HL-60 (cell line): ENCODE measurements around the gene PRAMEF9.
A peak's percentile ranks its signal among the peaks of the same experiment; 100 is the strongest.
"Not testable (repeated sequence)": the region's sequence is repeated elsewhere in the genome, so short reads cannot be mapped to it uniquely, and the experiment has no call there.

Experiments
- DNase-seq, 2 experiments: peaks; one replicate each; pipeline ENCODE4 v3.0.0-alpha.2; 2010 to 2020; ENCODE audit warnings: low read depth in 1 of 2, low spot score in 1 of 2
- H3K27ac ChIP-seq: fragments of 250-450 bp; sonication (Bioruptor Pico); replicated peaks from 2 replicates; pipeline ENCODE4 v1.5.1; 2020; ENCODE audit warnings: mild to moderate bottlenecking, moderate library complexity
- H3K27me3 ChIP-seq: fragments of 250-450 bp; sonication (Bioruptor Pico); 2 replicates; pipeline ENCODE4 v1.5.1; 2021; ENCODE audit warnings: mild to moderate bottlenecking, moderate library complexity; ENCODE audit not compliant: insufficient read depth, poor library complexity, severe bottlenecking
- H3K4me3 ChIP-seq: replicated peaks from 2 replicates; pipeline ENCODE4 v1.5.1; 2011; ENCODE audit warnings: mild to moderate bottlenecking, control low read depth, low read length; ENCODE audit not compliant: insufficient read depth
- GABPA ChIP-seq: IDR thresholded peaks from 2 replicates; pipeline ENCODE4 v1.6.1; 2012; ENCODE audit warnings: low read depth
- POLR2AphosphoS5 ChIP-seq: IDR thresholded peaks from 2 replicates; pipeline ENCODE4 v1.6.1; 2012; ENCODE audit warnings: low read depth
- REST ChIP-seq: IDR thresholded peaks from 2 replicates; pipeline ENCODE4 v1.6.1; 2012; ENCODE audit warnings: low read depth; ENCODE audit not compliant: insufficient replicate concordance
- SPI1 ChIP-seq: IDR thresholded peaks from 2 replicates; pipeline ENCODE4 v1.6.1; 2012; ENCODE audit warnings: low read depth, mild to moderate bottlenecking, borderline replicate concordance
- long read RNA-seq: library from polyadenylated mRNA; unstranded; transcript quantifications from one replicate; pipeline ENCODE4 v2.0.0, GENCODE V29; 2020
- TF ChIP-seq, protein P1 (sequence below): IDR thresholded peaks from one replicate; pipeline ENCODE4 v1.5.1; 2011; ENCODE audit warnings: low read length, control low read depth, inconsistent platforms; ENCODE audit not compliant: insufficient read depth

The PRAMEF9 gene
- long read RNA-seq: 0 reads

- not testable (repeated sequence) for H3K4me3 ChIP-seq, DNase-seq, H3K27ac ChIP-seq, H3K27me3 ChIP-seq
These were observed at the start of gene PRAMEF9 for GRCh38 chr1:13171548-13171947. Gene PRAMEF9, plus strand, starts transcription at chr1:13171848. Its CDS starts 3,433 bp downstream, at chr1:13175281.

DNA sequence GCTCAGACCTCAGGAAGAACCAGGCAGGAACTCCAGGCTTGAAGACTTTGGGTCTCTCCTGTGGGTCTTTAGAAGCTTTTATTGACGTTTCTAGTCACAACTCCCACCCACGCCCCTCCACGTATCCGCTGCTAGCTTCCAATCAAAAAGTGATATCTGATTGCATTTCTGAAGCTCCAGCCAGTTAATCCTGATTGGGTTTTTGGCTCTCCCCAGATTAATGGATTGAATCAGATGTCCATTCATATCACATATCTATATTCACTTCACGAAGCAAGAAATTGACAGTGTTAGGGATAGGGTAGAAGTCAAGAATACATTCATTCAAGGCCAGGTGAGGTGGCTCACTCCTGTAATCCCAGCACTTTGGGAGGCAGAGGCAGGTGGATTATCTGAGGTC lies 15.7 kb upstream of the PRAMEF9 start, which contains the start of gene PRAMEF26:
Gene PRAMEF26, minus strand, starts transcription at position 101 of the 400 bp plus-strand sequence. CDS start 2,914 bp downstream, outside the sequence.
- not testable (repeated sequence) for H3K27ac ChIP-seq, DNase-seq, H3K27me3 ChIP-seq, H3K4me3 ChIP-seq

DNA sequence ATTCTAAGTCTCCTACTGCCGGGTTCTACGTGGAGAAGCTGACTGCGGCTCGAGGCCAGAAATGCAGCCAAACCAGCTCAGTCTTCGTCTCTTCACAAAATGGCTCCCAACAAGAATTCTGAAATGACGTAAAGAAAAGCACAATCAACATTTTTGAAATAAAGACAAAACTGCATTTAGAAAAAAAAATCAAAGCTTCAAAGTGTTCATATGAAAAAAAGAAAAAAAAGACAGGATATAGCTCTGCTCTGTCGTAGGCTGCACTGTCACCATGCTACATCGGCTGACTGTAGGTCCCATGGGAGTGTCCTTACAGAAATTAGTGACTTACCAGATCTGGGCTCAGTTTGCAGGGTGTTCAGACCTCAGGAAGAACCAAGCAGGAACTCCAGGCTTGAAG lies 6.1 kb upstream of the PRAMEF9 start, which contains the start of gene HNRNPCL4:
Gene HNRNPCL4, minus strand, starts transcription at position 101 of the 400 bp plus-strand sequence. CDS start 164 bp downstream, outside the sequence.
- not testable (repeated sequence) for H3K27ac ChIP-seq, H3K27me3 ChIP-seq, H3K4me3 ChIP-seq, DNase-seq

DNA sequence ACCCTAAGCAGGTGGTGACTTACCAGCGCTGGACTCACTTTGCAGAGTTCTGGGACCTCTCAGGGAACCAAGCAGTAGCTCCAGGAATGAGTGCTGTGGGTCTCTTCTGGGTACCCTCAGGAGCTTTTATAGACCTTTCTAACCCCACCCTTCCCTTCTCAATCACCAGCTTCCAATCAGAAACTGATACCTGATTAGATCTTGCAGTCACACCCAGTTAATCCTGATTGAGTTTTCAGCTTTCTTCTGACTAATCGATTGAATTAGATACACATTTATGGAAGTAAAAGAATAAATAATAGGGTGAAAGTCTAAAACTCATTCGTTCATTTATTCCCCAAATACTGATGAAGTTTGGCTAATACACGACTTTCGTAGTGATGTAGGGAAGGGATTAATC lies 29.7 kb downstream of the PRAMEF9 start, which contains the start of gene PRAMEF13:
Gene PRAMEF13, minus strand, starts transcription at position 101 of the 400 bp plus-strand sequence. CDS start 1,820 bp downstream, outside the sequence.
- H3K27ac ChIP-seq, H3K27me3 ChIP-seq, H3K4me3 ChIP-seq, DNase-seq: not testable (repeated sequence)

GRCh38 chr1:13208712-13209111 lies 37.1 kb downstream of the PRAMEF9 start:
- H3K27ac ChIP-seq, H3K27me3 ChIP-seq, H3K4me3 ChIP-seq, DNase-seq: not testable (repeated sequence)

DNA sequence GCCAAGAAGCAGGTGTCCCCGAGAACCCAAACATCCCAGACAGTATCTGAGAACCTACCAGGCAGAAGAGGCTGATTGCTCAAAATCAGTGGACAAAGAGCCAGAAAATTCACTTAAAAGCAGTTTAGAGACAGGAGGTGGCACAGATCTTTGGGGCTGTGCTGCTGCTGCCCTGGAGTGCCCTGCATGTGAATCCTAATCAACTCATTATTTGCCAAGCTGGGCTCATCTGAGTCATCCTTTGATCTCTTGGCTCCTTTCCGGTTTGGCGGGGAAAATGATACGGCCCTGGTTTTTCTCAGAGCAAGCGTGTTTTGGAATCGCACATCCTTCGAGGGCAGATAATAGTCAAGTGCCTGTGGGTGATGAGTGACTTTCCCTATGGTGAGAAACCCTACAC lies 45.0 kb downstream of the PRAMEF9 start:
- H3K27ac ChIP-seq, H3K4me3 ChIP-seq, H3K27me3 ChIP-seq, DNase-seq: not testable (repeated sequence)

DNA sequence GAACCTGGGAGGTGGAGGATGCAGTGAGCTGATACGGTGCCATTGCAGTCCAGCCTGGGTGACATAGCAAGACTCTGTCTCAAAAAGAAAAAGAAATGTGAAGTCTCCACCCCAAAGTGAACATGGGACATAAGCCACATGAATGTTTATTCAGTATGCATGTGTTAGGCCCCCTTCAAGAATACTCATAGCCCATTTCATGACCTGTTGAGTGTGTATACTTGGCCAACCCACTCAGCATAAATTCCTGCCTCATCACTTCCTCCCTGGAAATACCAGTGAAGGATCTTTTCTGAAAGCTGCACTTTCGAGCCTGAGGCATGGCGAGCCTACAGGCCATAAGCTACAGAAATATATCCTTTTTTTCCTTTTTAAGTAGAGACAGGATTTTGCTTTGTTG lies 47.6 kb downstream of the PRAMEF9 start:
- not testable (repeated sequence) for H3K4me3 ChIP-seq

DNA sequence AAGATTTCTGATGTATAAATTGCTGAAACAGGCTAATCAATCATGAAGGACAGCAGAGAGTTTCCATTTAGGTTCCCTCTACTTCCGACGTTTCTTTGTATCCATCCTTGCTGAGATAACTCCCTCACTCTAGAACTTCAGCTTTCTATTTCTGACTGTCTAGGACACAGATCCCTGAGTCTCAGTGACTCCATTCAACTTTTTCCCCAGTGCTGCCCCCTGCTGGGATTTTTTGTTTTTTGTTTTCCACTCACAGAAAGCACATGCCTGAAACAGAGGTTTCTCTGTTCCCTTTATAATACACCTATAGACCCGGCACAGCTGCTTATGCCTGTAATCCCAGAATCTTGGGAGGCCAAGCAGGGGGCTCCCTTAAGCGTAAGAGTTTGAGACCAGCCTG lies 51.1 kb downstream of the PRAMEF9 start:
- H3K27me3 ChIP-seq, H3K4me3 ChIP-seq, DNase-seq, H3K27ac ChIP-seq: not testable (repeated sequence)

More for the DNA sequence above, 47.6 kb downstream of the PRAMEF9 start:
- H3K27me3 ChIP-seq, DNase-seq, H3K27ac ChIP-seq: not testable (repeated sequence)

DNA sequence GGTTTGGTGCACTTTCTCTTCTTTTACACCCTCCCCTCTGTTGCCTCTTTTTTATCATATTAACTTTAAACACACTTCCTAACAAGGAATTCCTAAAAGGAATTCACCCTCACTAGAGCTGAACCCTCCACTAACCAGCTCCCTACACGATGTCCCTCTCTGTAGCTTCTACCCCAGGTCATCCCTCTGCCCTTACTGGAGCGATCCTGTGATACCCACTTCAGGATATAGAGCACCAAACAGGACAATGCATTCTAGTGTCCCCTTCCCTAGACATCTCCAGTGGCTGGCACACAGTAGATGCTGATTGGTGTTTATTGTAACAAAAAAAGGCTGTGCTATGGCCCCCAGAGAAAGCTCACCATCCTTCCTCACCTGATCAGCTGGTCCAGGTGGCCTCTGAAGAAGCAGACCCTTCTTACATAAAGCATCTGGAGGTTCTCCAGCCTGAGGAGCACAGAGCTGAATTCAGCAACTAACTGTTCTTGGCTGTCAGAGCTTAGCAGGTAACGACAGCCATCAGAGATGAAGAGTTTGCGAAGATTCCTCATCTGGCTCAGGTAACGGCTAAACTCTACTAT lies 52.9 kb downstream of the PRAMEF9 start:
- DNase-seq: peak in 1 of 2 experiments; percentile 0
- TF ChIP-seq GABPA (no peak), REST (no peak), POLR2AphosphoS5 (no peak), SPI1 (no peak)
- TF ChIP-seq, protein P1, sequence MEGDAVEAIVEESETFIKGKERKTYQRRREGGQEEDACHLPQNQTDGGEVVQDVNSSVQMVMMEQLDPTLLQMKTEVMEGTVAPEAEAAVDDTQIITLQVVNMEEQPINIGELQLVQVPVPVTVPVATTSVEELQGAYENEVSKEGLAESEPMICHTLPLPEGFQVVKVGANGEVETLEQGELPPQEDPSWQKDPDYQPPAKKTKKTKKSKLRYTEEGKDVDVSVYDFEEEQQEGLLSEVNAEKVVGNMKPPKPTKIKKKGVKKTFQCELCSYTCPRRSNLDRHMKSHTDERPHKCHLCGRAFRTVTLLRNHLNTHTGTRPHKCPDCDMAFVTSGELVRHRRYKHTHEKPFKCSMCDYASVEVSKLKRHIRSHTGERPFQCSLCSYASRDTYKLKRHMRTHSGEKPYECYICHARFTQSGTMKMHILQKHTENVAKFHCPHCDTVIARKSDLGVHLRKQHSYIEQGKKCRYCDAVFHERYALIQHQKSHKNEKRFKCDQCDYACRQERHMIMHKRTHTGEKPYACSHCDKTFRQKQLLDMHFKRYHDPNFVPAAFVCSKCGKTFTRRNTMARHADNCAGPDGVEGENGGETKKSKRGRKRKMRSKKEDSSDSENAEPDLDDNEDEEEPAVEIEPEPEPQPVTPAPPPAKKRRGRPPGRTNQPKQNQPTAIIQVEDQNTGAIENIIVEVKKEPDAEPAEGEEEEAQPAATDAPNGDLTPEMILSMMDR: no peak
- Histone ChIP-seq H3K4me3 (no peak overlapping the region), H3K27me3 (no peaks in the 10 kb centered on the region), H3K27ac (no peak overlapping the region)

DNA sequence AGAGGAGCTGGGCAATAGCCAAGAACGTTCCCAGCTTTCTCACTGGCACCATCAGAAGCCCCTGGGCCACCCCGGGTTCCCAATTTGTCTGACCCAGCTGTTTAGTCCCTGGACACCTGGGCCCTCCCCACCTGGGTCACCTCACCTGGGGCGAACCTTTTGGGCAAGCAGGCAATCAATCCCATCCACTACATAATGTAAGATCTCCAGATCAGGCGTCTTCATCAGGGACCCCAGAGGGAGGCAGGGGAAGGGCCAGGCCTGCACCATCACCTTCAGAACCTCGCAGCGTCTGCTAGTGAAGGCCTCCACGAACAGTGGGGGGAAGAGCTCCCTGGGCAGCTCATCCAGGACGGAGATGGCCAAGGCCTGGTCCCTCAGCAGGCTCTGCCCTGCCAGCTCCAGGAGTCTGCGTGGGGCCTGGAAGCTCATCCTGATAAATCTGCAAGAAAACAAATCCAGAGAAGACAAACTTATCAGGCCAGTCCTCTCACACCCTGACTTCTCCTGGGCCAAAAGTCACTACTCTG lies 54.1 kb downstream of the PRAMEF9 start, which contains the start of gene PRAMEF18:
Gene PRAMEF18, minus strand, starts transcription at position 480 of the 530 bp plus-strand sequence. Its CDS starts 48 bp downstream, at position 432.
- H3K4me3 ChIP-seq, DNase-seq, H3K27me3 ChIP-seq, H3K27ac ChIP-seq: not testable (repeated sequence)

- DNase-seq: peak in 1 of 2 experiments; percentile 0
- not testable (repeated sequence) for H3K27ac ChIP-seq, H3K27me3 ChIP-seq, H3K4me3 ChIP-seq
These were observed 55.8 kb downstream of the PRAMEF9 start for GRCh38 chr1:13227271-13228055.
